GM21825 (cell line): ENCODE data around the gene PIEZO1.

Source experiments
- ATAC-seq: cut with Tn5 transposase; IDR thresholded peaks from one replicate; pipeline ENCODE4 v1.9.1; 2021; ENCODE audit warnings: mild to moderate bottlenecking, moderate library complexity; ENCODE audit not compliant: unreplicated experiment

PIEZO1 gene

GRCh38 chr16:88770461-88771293 lies 14.3 kb downstream of the PIEZO1 start:
- ATAC-seq = no peak

- no peak for ATAC-seq
Observed at GRCh38 chr16:88769617-88770460, 15.2 kb downstream of the PIEZO1 start.

GRCh38 chr16:88768071-88768783 lies 16.8 kb downstream of the PIEZO1 start:
- no peak for ATAC-seq

GRCh38 chr16:88767546-88768070 lies 17.4 kb downstream of the PIEZO1 start:
- no peak for ATAC-seq

GRCh38 chr16:88766975-88767374 lies 18.0 kb downstream of the PIEZO1 start:
- no peak for ATAC-seq

GRCh38 chr16:88764913-88765349 lies 20.1 kb downstream of the PIEZO1 start:
- no peak for ATAC-seq

GRCh38 chr16:88764080-88764479 lies 20.9 kb downstream of the PIEZO1 start:
- ATAC-seq = no peak

GRCh38 chr16:88763502-88764053 lies 21.4 kb downstream of the PIEZO1 start:
- ATAC-seq = no peak

GRCh38 chr16:88762941-88763340 lies 22.1 kb downstream of the PIEZO1 start:
- ATAC-seq = no peak

GRCh38 chr16:88762258-88762870 lies 22.7 kb downstream of the PIEZO1 start:
- no peak for ATAC-seq

- ATAC-seq = no peak
Observed at GRCh38 chr16:88761830-88762229, 23.2 kb downstream of the PIEZO1 start.

- ATAC-seq = no peak
Observed at GRCh38 chr16:88761143-88761534, 23.9 kb downstream of the PIEZO1 start.

- no peak for ATAC-seq
Observed at GRCh38 chr16:88760424-88761142, 24.4 kb downstream of the PIEZO1 start.

GRCh38 chr16:88759976-88760350 lies 25.1 kb downstream of the PIEZO1 start:
- ATAC-seq = no peak

- no peak for ATAC-seq
Observed at GRCh38 chr16:88759245-88759975, 25.6 kb downstream of the PIEZO1 start.

GRCh38 chr16:88758944-88759244 lies 26.1 kb downstream of the PIEZO1 start:
- no peak for ATAC-seq

GRCh38 chr16:88758227-88758943 lies 26.6 kb downstream of the PIEZO1 start:
- no peak for ATAC-seq

GRCh38 chr16:88755745-88756443 lies 29.1 kb downstream of the PIEZO1 start:
- ATAC-seq = no peak
